ENCODE results near the gene PRR35. TPM values are rescaled to one million over a fixed set of nuclear protein-coding genes. Genes with fewer than 3 reads are reported as not detected.

The PRR35 gene
- total RNA-seq, 1 experiment from 2014 or later: not detected

GRCh38 chr16:557463-558297 is 2.5 kb upstream of the PRR35 start:
- Histone ChIP-seq H4K20me1 (ENCODE audit: low read length) (no peaks in the 10 kb centered on the region), H2AFZ (ENCODE audit: low read length) (no peak overlapping the region), H3K9ac (ENCODE audit: low read length) (no peak overlapping the region), H3K4me1 (ENCODE audit: insufficient read depth, low read length) (no peaks in the 10 kb centered on the region), H3K4me3 (ENCODE audit: low read length) (no peak overlapping the region), H3K27me3 (ENCODE audit: low read length) (peaks cover 13% of the 10 kb centered on the region), H3K36me3 (ENCODE audit: low read depth, low read length) (no peaks in the 10 kb centered on the region), H3K9me2 (replicated peaks; ENCODE audit: low read length) (no peaks in the 10 kb centered on the region), H3K27ac (ENCODE audit: low read length) (no peak overlapping the region), H3F3A (ENCODE audit: low read length, unreplicated experiment) (no peaks in the 10 kb centered on the region), H3K79me2 (ENCODE audit: low read length) (no peaks in the 10 kb centered on the region), H3K9me3 (ENCODE audit: low read length) (no peaks in the 10 kb centered on the region), H3K4me2 (ENCODE audit: low read length) (no peak overlapping the region)
- POLR2A ChIA-PET (ENCODE audit: unreplicated experiment): no interaction called here
- CTCF ChIA-PET: no interaction called here
- BruUV-seq (replicated peaks): no TSS peak
- no peak for ATAC-seq
- DNase-seq: no peak
- intact Hi-C loops (cut with micrococcal nuclease): no loop called here
- TF ChIP-seq CTCF (conservative IDR thresholded peaks at IDR 0.05; ENCODE audit: low read depth, low read length) (no peak), EZH2phosphoT487 (IDR thresholded peaks at IDR 0.05; ENCODE audit: borderline replicate concordance, low read length) (no peak), EZH2 (IDR thresholded peaks at IDR 0.05; ENCODE audit: low read length, unreplicated experiment) (no peak)

DNA sequence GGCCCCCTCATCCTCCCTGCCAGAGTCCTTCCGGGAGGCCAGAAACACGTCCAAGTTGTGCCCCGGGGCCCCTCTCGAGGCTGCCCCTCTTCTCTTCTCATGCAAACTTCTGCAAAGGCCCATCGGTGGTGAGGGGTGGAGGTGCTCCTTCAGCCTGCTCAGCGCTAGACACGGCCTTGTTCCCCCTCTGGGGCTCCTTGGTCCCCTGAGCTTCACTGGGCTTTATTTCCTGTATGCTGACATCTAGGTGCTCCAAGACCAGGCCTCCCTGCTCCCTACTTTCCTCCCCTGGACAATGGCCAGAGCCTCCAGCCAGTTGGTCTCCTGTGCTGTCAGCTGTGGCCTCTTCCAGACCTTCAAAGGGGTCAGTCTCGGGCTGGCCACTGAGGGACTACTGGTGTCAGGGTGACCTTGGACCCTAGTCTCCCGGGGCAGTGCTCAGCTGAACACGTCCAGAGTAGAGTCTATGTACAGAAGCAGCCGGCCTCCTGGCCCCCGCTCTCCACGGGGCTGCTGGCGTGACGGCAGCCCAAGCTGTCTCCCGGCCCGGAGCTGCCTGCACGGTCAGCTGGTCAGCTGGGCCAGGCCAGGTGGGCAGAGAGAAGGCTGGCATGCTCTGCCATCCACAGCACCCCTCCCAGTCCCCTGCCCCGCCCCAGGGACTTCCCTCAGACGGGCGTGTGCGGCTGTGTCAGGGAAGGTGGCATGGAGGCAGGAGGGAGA is 1.7 kb upstream of the PRR35 start:
- H3K4me3 ChIP-seq (ENCODE audit: low read length): no peak overlapping the region
- H3K27ac ChIP-seq (ENCODE audit: low read length): no peak overlapping the region
- H3K9me2 ChIP-seq (replicated peaks; ENCODE audit: low read length): no peaks in the 10 kb centered on the region
- no peaks in the 10 kb centered on the region for H3F3A ChIP-seq (ENCODE audit: low read length, unreplicated experiment)
- H3K9me3 ChIP-seq (ENCODE audit: low read length): no peaks in the 10 kb centered on the region
- no peaks in the 10 kb centered on the region for H4K20me1 ChIP-seq (ENCODE audit: low read length)
- no peak overlapping the region for H3K4me2 ChIP-seq (ENCODE audit: low read length)
- no peak for TF ChIP-seq CTCF (conservative IDR thresholded peaks at IDR 0.05; ENCODE audit: low read depth, low read length)
- no peak for TF ChIP-seq EZH2phosphoT487 (IDR thresholded peaks at IDR 0.05; ENCODE audit: borderline replicate concordance, low read length)
- TF ChIP-seq EZH2 (IDR thresholded peaks at IDR 0.05; ENCODE audit: low read length, unreplicated experiment): no peak
- ChIA-PET CTCF (no interaction called here), POLR2A (ENCODE audit: unreplicated experiment) (no interaction called here)
- H3K79me2 ChIP-seq (ENCODE audit: low read length): no peaks in the 10 kb centered on the region
- H3K9ac ChIP-seq (ENCODE audit: low read length): no peak overlapping the region
- intact Hi-C loops (cut with micrococcal nuclease): no loop called here
- no peaks in the 10 kb centered on the region for H3K4me1 ChIP-seq (ENCODE audit: insufficient read depth, low read length)
- H2AFZ ChIP-seq (ENCODE audit: low read length): no peak overlapping the region
- ATAC-seq: no peak
- no TSS peak for BruUV-seq (replicated peaks)
- peaks cover 13% of the 10 kb centered on the region for H3K27me3 ChIP-seq (ENCODE audit: low read length)
- DNase-seq: no peak
- H3K36me3 ChIP-seq (ENCODE audit: low read depth, low read length): no peaks in the 10 kb centered on the region

GRCh38 chr16:559021-559380 is 1.2 kb upstream of the PRR35 start:
- CTCF ChIA-PET: no interaction called here
- no peak for TF ChIP-seq CTCF (conservative IDR thresholded peaks at IDR 0.05; ENCODE audit: low read depth, low read length)
- no peak for TF ChIP-seq EZH2phosphoT487 (IDR thresholded peaks at IDR 0.05; ENCODE audit: borderline replicate concordance, low read length)
- TF ChIP-seq EZH2 (IDR thresholded peaks at IDR 0.05; ENCODE audit: low read length, unreplicated experiment): no peak
- Histone ChIP-seq H3K4me3 (ENCODE audit: low read length) (no peak overlapping the region), H3K79me2 (ENCODE audit: low read length) (no peaks in the 10 kb centered on the region), H3K27ac (ENCODE audit: low read length) (no peak overlapping the region), H2AFZ (ENCODE audit: low read length) (no peak overlapping the region), H3K4me1 (ENCODE audit: insufficient read depth, low read length) (no peaks in the 10 kb centered on the region), H3F3A (ENCODE audit: low read length, unreplicated experiment) (no peaks in the 10 kb centered on the region), H3K36me3 (ENCODE audit: low read depth, low read length) (no peaks in the 10 kb centered on the region), H3K9me3 (ENCODE audit: low read length) (no peaks in the 10 kb centered on the region), H4K20me1 (ENCODE audit: low read length) (no peaks in the 10 kb centered on the region), H3K9ac (ENCODE audit: low read length) (no peak overlapping the region), H3K27me3 (ENCODE audit: low read length) (peaks cover 13% of the 10 kb centered on the region), H3K4me2 (ENCODE audit: low read length) (no peak overlapping the region), H3K9me2 (replicated peaks; ENCODE audit: low read length) (no peaks in the 10 kb centered on the region)
- intact Hi-C loops (cut with micrococcal nuclease): no loop called here
- POLR2A ChIA-PET (ENCODE audit: unreplicated experiment): no interaction called here
- ATAC-seq: no peak
- BruUV-seq (replicated peaks): no TSS peak
- DNase-seq: no peak
